ENCODE data around the gene PLA2G1B. TPM values are rescaled to one million over a fixed set of nuclear protein-coding genes. Genes with fewer than 3 reads are reported as not detected.

PLA2G1B gene
- total RNA-seq, 1 donor from 2014 or later, result not detected

- Mint-ChIP-seq H3K4me1 (peaks cover 13% of the 10 kb centered on the region), H3K27me3 (peaks cover 1% of the 10 kb centered on the region), H3K9me3 (peaks cover 3% of the 10 kb centered on the region), H3K36me3 (ENCODE audit: low read depth) (no peaks in the 10 kb centered on the region), H3K27ac (peak overlapping the region; percentile 90), H3K4me3 (peak overlapping the region; percentile 88)
- POLR2A ChIA-PET, result interaction anchor here (0.6 to 5.0 kb wide), 8 partner anchors 12 to 1485 kb away, joined by 3 to 74 read pairs (median 4); partner anchors contain the start of genes RNU4-1, RNU4-2, RPLP0 and SIRT4
- CTCF ChIA-PET, result interaction anchor here (1.1 to 1.5 kb wide), 4 partner anchors 9 to 25 kb away, joined by 3 to 12 read pairs (median 6); partner anchors contain the start of genes RNU4-1, RNU4-2 and SIRT4
- peak; percentile 100 for DNase-seq
- ATAC-seq (ENCODE audit: low read depth), result peak; percentile 99
- intact Hi-C loops (cut with micrococcal nuclease), result loop anchor here (1.0 to 5.0 kb wide), 7 partner anchors 15 to 369 kb away; partner anchors contain the start of genes COQ5, COX6A1, MLEC and POP5
- TF ChIP-seq CTCF (IDR thresholded peaks at IDR 0.05), result no peak
Measured at GRCh38 chr12:120317224-120318105, 10.1 kb downstream of the PLA2G1B start.

GRCh38 chr12:120316798-120317223 lies 10.8 kb downstream of the PLA2G1B start:
- H3K27ac Mint-ChIP-seq, result peak overlapping the region; percentile 90
- no peaks in the 10 kb centered on the region for H3K36me3 Mint-ChIP-seq (ENCODE audit: low read depth)
- ATAC-seq (ENCODE audit: low read depth) (no peak), DNase-seq (no peak)
- no peak for TF ChIP-seq CTCF (IDR thresholded peaks at IDR 0.05)
- CTCF ChIA-PET, result interaction anchor here (1.1 to 1.5 kb wide), 4 partner anchors 10 to 24 kb away, joined by 3 to 12 read pairs (median 6); partner anchors contain the start of genes RNU4-1, RNU4-2 and SIRT4
- H3K27me3 Mint-ChIP-seq, result no peaks in the 10 kb centered on the region
- peaks cover 3% of the 10 kb centered on the region for H3K9me3 Mint-ChIP-seq
- peak overlapping the region; percentile 88 for H3K4me3 Mint-ChIP-seq
- intact Hi-C loops (cut with micrococcal nuclease), result loop anchor here (1.0 to 5.0 kb wide), 7 partner anchors 15 to 370 kb away; partner anchors contain the start of genes COQ5, COX6A1, MLEC and POP5
- peaks cover 13% of the 10 kb centered on the region for H3K4me1 Mint-ChIP-seq
- POLR2A ChIA-PET, result interaction anchor here (0.6 to 5.0 kb wide), 7 partner anchors 11 to 1486 kb away, joined by 3 to 74 read pairs (median 4); partner anchors contain the start of genes RNU4-1, RNU4-2, RPLP0 and SIRT4

GRCh38 chr12:120314220-120314619 lies 13.4 kb downstream of the PLA2G1B start:
- DNase-seq (no peak), ATAC-seq (ENCODE audit: low read depth) (no peak)
- Mint-ChIP-seq H3K4me1 (peaks cover 13% of the 10 kb centered on the region), H3K9me3 (peaks cover 3% of the 10 kb centered on the region), H3K27ac (no peak overlapping the region), H3K4me3 (no peak overlapping the region), H3K36me3 (ENCODE audit: low read depth) (no peaks in the 10 kb centered on the region), H3K27me3 (no peaks in the 10 kb centered on the region)
- ChIA-PET CTCF (interaction anchor here (1.4 kb wide), 1 partner anchor 12 kb away, joined by 3 read pairs; the partner anchor contains the start of gene SIRT4), POLR2A (interaction anchor here (1.2 to 5.0 kb wide), 2 partner anchors 12 to 23 kb away, joined by 6 to 74 read pairs; partner anchors contain the start of genes RNU4-1, RNU4-2 and SIRT4)
- intact Hi-C loops (cut with micrococcal nuclease), result no loop called here
- TF ChIP-seq CTCF (IDR thresholded peaks at IDR 0.05), result no peak

GRCh38 chr12:120301962-120302815 lies 25.4 kb downstream of the PLA2G1B start, which contains the start of gene SIRT4:
SIRT4 (plus strand) TSS chr12:120302321; CDS start chr12:120303562, 1,241 bp downstream.
- Mint-ChIP-seq H3K4me1 (peaks cover 8% of the 10 kb centered on the region), H3K9me3 (no peaks in the 10 kb centered on the region), H3K27me3 (no peaks in the 10 kb centered on the region), H3K36me3 (ENCODE audit: low read depth) (peaks cover 4% of the 10 kb centered on the region), H3K4me3 (peak within 1 kb of the TSS; percentile 95), H3K27ac (peak within 1 kb of the TSS; percentile 86)
- TF ChIP-seq CTCF (IDR thresholded peaks at IDR 0.05), result no peak
- ChIA-PET CTCF (interaction anchor here (1.0 to 1.6 kb wide), 7 partner anchors 9 to 74 kb away, joined by 3 to 26 read pairs (median 6); partner anchors contain the start of genes RNU4-1 and RNU4-2), POLR2A (interaction anchor here (0.6 to 5.1 kb wide), 15 partner anchors 10 to 992 kb away, joined by 3 to 273 read pairs (median 5); partner anchors contain the start of genes COQ5, COX6A1, POP5 and RNU4-1)
- DNase-seq, result peak; percentile 71
- intact Hi-C loops (cut with micrococcal nuclease), result loop anchor here (1.0 kb wide), 2 partner anchors 9 to 15 kb away; partner anchors contain the start of gene RNU4-1
- ATAC-seq (ENCODE audit: low read depth), result peak; percentile 99
